IMR-90 (cell line): ENCODE measurements around the gene DNM3. TPM values are rescaled to one million over a fixed set of nuclear protein-coding genes. Genes with fewer than 3 reads are reported as not detected.

ENCODE experiments used
- ATAC-seq: fragments of 200-7000 bp; cut with Tn5 transposase; 2 replicates; pipeline ENCODE4 v1.9.1; 2020; ENCODE audit warnings: low read depth, mild to moderate bottlenecking, moderate library complexity
- BruUV-seq: library from RNA; stranded (reverse); fragments of 400-500 nt; replicated peaks from 2 replicates; lab custom pipeline; 2021; lab: Mats Ljungman, UMichigan
- CTCF ChIA-PET: fragments of 300-600 bp; formaldehyde crosslinking; extraction: SDS; loops from one replicate; lab custom pipeline; 2021; ENCODE audit warnings: antibody characterized with exemption; lab: Yijun Ruan, JAX
- POLR2A ChIA-PET: fragments of 300-600 bp; sonication (Branson Sonifier 250); formaldehyde crosslinking; loops from one replicate; lab custom pipeline; 2022; ENCODE audit warnings: antibody characterized with exemption; ENCODE audit not compliant: unreplicated experiment; lab: Charles Lee
- DNase-seq: peaks from one replicate; pipeline ENCODE4 v3.0.0; 2013
- H2AFZ ChIP-seq: replicated peaks from 2 replicates; pipeline ENCODE3; 2013; ENCODE audit warnings: low read length, mild to moderate bottlenecking; ENCODE audit not compliant: poor library complexity
- H2AK5ac ChIP-seq: 2 replicates; pipeline ENCODE4 v1.6.1; 2013; ENCODE audit warnings: low read depth, low read length, inconsistent platforms
- H2AK9ac ChIP-seq: replicated peaks from 2 replicates; pipeline ENCODE3; 2013; ENCODE audit warnings: mild to moderate bottlenecking, low read depth, low read length, moderate library complexity; ENCODE audit not compliant: poor library complexity
- H2BK120ac ChIP-seq: 2 replicates; pipeline ENCODE4 v1.6.1; 2013; ENCODE audit warnings: low read depth, low read length, inconsistent platforms
- H2BK15ac ChIP-seq: 3 replicates; pipeline ENCODE4 v1.6.1; 2013; ENCODE audit warnings: low read depth, low read length, inconsistent platforms
- H2BK20ac ChIP-seq: 2 replicates; pipeline ENCODE4 v1.6.1; 2013; ENCODE audit warnings: low read depth, mild to moderate bottlenecking, inconsistent platforms, low read length, moderate library complexity
- H2BK5ac ChIP-seq: 2 replicates; pipeline ENCODE4 v1.6.1; 2013; ENCODE audit warnings: mild to moderate bottlenecking, low read depth, low read length, inconsistent platforms; ENCODE audit not compliant: poor library complexity, severe bottlenecking
- H3K14ac ChIP-seq: replicated peaks from 2 replicates; pipeline ENCODE4 v1.6.1; 2013; ENCODE audit warnings: low read depth, low read length, inconsistent platforms
- H3K18ac ChIP-seq: 2 replicates; pipeline ENCODE4 v1.6.1; 2013; ENCODE audit warnings: low read depth, low read length, control low read depth
- H3K23ac ChIP-seq: 2 replicates; pipeline ENCODE4 v1.6.1; 2013; ENCODE audit warnings: low read depth, low read length, inconsistent platforms
- H3K27ac ChIP-seq: 2 replicates; pipeline ENCODE4 v1.5.1; 2013; ENCODE audit warnings: mild to moderate bottlenecking, control low read depth, low read length; ENCODE audit not compliant: insufficient read depth
- H3K27me3 ChIP-seq: 2 replicates; pipeline ENCODE4 v1.6.1; 2013; ENCODE audit warnings: low read length; ENCODE audit not compliant: control insufficient read depth, insufficient read depth
- H3K36me3 ChIP-seq: 2 replicates; pipeline ENCODE4 v1.6.1; 2013; ENCODE audit warnings: low read length, mixed read lengths; ENCODE audit not compliant: control insufficient read depth, insufficient read depth
- H3K4ac ChIP-seq: 2 replicates; pipeline ENCODE4 v1.6.1; 2013; ENCODE audit warnings: low read depth, low read length, inconsistent platforms
- H3K4me1 ChIP-seq: 2 replicates; pipeline ENCODE4 v1.6.1; 2013; ENCODE audit warnings: low read length, mixed read lengths; ENCODE audit not compliant: control insufficient read depth, insufficient read depth
- H3K4me2 ChIP-seq: 2 replicates; pipeline ENCODE4 v1.6.1; 2013; ENCODE audit warnings: low read depth, mild to moderate bottlenecking, control low read depth, low read length, moderate library complexity
- H3K4me3 ChIP-seq: 2 replicates; pipeline ENCODE4 v1.5.1; 2013; ENCODE audit warnings: low read depth, mild to moderate bottlenecking, control low read depth, low read length, moderate library complexity; ENCODE audit not compliant: insufficient read depth
- H3K56ac ChIP-seq: 2 replicates; pipeline ENCODE4 v1.6.1; 2013; ENCODE audit warnings: low read length, inconsistent platforms; ENCODE audit not compliant: insufficient read depth; ENCODE audit errors: extremely low read depth
- H3K79me1 ChIP-seq, 2 experiments: 2 replicates each; pipeline ENCODE4 v1.6.1; 2013; ENCODE audit warnings: low read length in 2 of 2, inconsistent platforms in 1 of 2, low read depth in 1 of 2
- H3K9ac ChIP-seq: 2 replicates; pipeline ENCODE4 v1.6.1; 2013; ENCODE audit warnings: low read depth, low read length, control low read depth
- H3K9me1 ChIP-seq: 2 replicates; pipeline ENCODE4 v1.6.1; 2013; ENCODE audit warnings: low read length, inconsistent platforms; ENCODE audit not compliant: insufficient read depth
- H3K9me3 ChIP-seq: 2 replicates; pipeline ENCODE4 v1.6.1; 2013; ENCODE audit warnings: low read length; ENCODE audit not compliant: control insufficient read depth, insufficient read depth
- H4K20me1 ChIP-seq: 2 replicates; pipeline ENCODE4 v1.6.1; 2013; ENCODE audit warnings: low read length, inconsistent platforms; ENCODE audit not compliant: insufficient read depth
- H4K5ac ChIP-seq: 2 replicates; pipeline ENCODE4 v1.6.1; 2013; ENCODE audit warnings: mild to moderate bottlenecking, low read depth, low read length, control low read depth
- H4K8ac ChIP-seq, 2 experiments: 2 replicates each; pipeline ENCODE4 v1.6.1; 2013; ENCODE audit warnings: low read depth in 2 of 2, low read length in 2 of 2, control low read depth in 1 of 2, inconsistent platforms in 1 of 2
- H4K91ac ChIP-seq: 2 replicates; pipeline ENCODE4 v1.6.1; 2013; ENCODE audit warnings: low read depth, low read length, inconsistent platforms; ENCODE audit not compliant: insufficient read depth
- MAZ ChIP-seq: IDR thresholded peaks from 2 replicates; pipeline ENCODE4 v1.6.1; 2012; ENCODE audit warnings: low read depth, mild to moderate bottlenecking, low read length, improper control_type of control experiment, moderate library complexity, borderline replicate concordance
- MXI1 ChIP-seq: IDR thresholded peaks from 2 replicates; pipeline ENCODE4 v1.6.1; 2012; ENCODE audit warnings: low read depth, mild to moderate bottlenecking, low read length, moderate library complexity, borderline replicate concordance
- RAD21 ChIP-seq: IDR thresholded peaks from 2 replicates; pipeline ENCODE4 v1.6.1; 2012; ENCODE audit warnings: low read length, improper control_type of control experiment
- whole genome bisulfite sequencing, 2 experiments: methylation state at CpG; one replicate each; pipeline versions ENCODE4 v1.1.5 to v1.1.7; 2013; ENCODE audit warnings: missing lambda C conversion rate in 2 of 2; ENCODE audit not compliant: insufficient read length in 1 of 2; ENCODE audit errors: extremely low coverage in 2 of 2; 5-methylcytosine and 5-hydroxymethylcytosine counted together
- dilution Hi-C: fragments of 300-500 bp; cut with HindIII; formaldehyde crosslinking; loops from one replicate; pipeline ENCODE4 v1.14.3; 2018; ENCODE audit warnings: low sequenced_read_pairs; ENCODE audit not compliant: unreplicated experiment
- in situ Hi-C: fragments of 300-500 bp; cut with MboI; formaldehyde crosslinking; loops from 3 replicates; pipeline ENCODE4 v1.14.3; 2019; ENCODE audit warnings: low sequenced_read_pairs, inconsistent platforms, mixed read lengths
- intact Hi-C: fragments of 100-400 bp; cut with micrococcal nuclease; formaldehyde crosslinking; loops from 2 replicates; pipeline ENCODE4 v1.10.0; 2022
- polyA plus RNA-seq, 3 experiments: library from polyadenylated mRNA; depleted of rRNA; stranded (reverse); fragments of >200 nt; gene quantifications; 2 replicates each; pipeline ENCODE4 v1.2.3, GENCODE V29; 2012; ENCODE audit warnings: low replicate concordance in 1 of 3
- total RNA-seq: library from RNA; depleted of rRNA; stranded (reverse); fragments of >200 nt; gene quantifications from 2 replicates; pipeline ENCODE4 v1.2.3, GENCODE V29; 2012
- TF ChIP-seq, protein P1 (sequence below): fragments of 150-350 bp; IDR thresholded peaks from 2 replicates; pipeline ENCODE4 v1.6.1; 2017; ENCODE audit warnings: mild to moderate bottlenecking, antibody characterized with exemption, low read length, low read depth

DNM3 gene
- total and polyA plus RNA-seq, 2 of the 4 experiments (the other 2 are of a cell fraction), result 0.36 TPM

- H4K20me1 ChIP-seq, result no peaks in the 10 kb centered on the region
- H3K4me3 ChIP-seq, result no peak overlapping the region
- no CpG with 5 or more reads among the region's 1 CpG for WGBS, 2 experiments
- in situ Hi-C loops (no loop called here), intact Hi-C loops (no loop called here), dilution Hi-C loops (no loop called here)
- no peak overlapping the region for H2AFZ ChIP-seq
- H2BK15ac ChIP-seq, result no peak overlapping the region
- CTCF ChIA-PET, result no interaction called here
- H3K27me3 ChIP-seq, result no peaks in the 10 kb centered on the region
- no peak for ATAC-seq
- no peak overlapping the region for H3K18ac ChIP-seq
- no peak overlapping the region for H2BK20ac ChIP-seq
- H3K79me1 ChIP-seq, result no peaks in the 10 kb centered on the region
- no peak overlapping the region for H3K14ac ChIP-seq
- H4K8ac ChIP-seq, result no peak overlapping the region
- DNase-seq, result no peak
- H3K9ac ChIP-seq, result no peak overlapping the region
- no peak overlapping the region for H4K5ac ChIP-seq
- POLR2A ChIA-PET, result no interaction called here
- no peaks in the 10 kb centered on the region; the same call in 1 of the 2 replicates for H3K9me1 ChIP-seq
- TF ChIP-seq RAD21 (no peak), MXI1 (no peak), MAZ (no peak)
- TF ChIP-seq, protein P1, sequence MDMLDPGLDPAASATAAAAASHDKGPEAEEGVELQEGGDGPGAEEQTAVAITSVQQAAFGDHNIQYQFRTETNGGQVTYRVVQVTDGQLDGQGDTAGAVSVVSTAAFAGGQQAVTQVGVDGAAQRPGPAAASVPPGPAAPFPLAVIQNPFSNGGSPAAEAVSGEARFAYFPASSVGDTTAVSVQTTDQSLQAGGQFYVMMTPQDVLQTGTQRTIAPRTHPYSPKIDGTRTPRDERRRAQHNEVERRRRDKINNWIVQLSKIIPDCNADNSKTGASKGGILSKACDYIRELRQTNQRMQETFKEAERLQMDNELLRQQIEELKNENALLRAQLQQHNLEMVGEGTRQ, result no peak
- H3K4me1 ChIP-seq, result peaks cover 2% of the 10 kb centered on the region; the same call in 1 of the 2 replicates
- no TSS peak for BruUV-seq
- no peak overlapping the region for H3K4ac ChIP-seq
- H3K56ac ChIP-seq, result no peak overlapping the region
- H3K4me2 ChIP-seq, result no peak overlapping the region
- H3K23ac ChIP-seq, result no peak overlapping the region
- H3K36me3 ChIP-seq, result no peaks in the 10 kb centered on the region
- no peak overlapping the region for H2AK5ac ChIP-seq
- H2AK9ac ChIP-seq, result no peak overlapping the region
- no peak overlapping the region for H3K27ac ChIP-seq
- H2BK120ac ChIP-seq, result no peak overlapping the region
- no peak overlapping the region for H4K91ac ChIP-seq
- H3K9me3 ChIP-seq, result no peaks in the 10 kb centered on the region
- no peak overlapping the region for H2BK5ac ChIP-seq
Measured at GRCh38 chr1:172251486-172251885, 410.2 kb downstream of the DNM3 start.
